Right forelimb (tissue), 1 donor: Measurements from ENCODE around the gene CA11.

Source experiments
- DNase-seq: peaks from one replicate; pipeline ENCODE4 v3.0.0-alpha.2; 2018

Gene CA11

DNA sequence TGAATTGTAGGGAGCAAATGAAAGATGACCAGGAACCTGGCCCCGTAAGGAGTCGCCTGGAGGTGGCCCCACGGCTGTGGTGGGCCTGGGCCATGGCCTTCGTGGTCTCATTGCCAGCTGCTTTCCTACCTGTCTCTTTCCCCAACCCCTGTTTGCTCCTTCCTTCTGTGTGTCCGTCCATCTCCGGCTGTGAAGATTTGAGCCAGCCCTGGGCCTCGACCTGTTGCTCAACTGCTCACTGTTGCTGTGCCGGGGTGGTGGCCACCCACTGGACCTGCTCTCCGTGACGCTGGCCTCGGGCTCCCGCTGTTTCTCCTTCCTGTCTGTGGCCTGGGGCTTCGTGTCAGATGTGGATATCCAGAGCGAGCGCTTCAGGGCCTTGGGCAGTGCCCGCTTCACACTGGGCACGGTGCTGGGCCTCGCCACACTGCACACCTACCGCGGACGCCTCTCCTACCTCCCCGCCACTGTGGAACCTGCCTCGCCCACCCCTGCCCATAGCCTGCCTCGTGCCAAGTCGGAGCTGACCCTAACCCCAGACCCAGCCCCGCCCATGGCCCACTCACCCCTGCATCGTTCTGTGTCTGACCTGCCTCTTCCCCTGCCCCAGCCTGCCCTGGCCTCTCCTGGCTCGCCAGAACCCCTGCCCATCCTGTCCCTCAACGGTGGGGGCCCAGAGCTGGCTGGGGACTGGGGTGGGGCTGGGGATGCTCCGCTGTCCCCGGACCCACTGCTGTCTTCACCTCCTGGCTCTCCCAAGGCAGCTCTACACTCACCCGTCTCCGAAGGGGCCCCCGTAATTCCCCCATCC is 17.3 kb downstream of the CA11 start:
- DNase-seq: peak; percentile 42

DNA sequence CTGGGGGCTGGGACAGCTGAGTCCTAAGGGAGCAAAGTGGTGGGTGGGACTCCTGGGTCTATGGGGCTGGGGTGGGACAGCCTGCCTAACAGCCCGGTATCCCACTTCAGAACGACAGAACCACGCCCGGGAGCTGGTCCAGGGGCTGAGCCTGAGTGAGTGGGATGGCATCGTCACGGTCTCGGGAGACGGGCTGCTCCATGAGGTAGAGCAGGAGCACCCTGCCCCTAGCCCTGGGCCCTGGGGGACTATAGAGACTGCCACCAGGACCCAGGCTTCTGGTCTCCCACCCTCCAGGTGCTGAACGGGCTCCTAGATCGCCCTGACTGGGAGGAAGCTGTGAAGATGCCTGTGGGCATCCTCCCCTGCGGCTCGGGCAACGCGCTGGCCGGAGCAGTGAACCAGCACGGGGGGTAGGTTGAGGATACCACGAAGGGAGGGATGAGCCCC is 18.1 kb downstream of the CA11 start:
- DNase-seq: peak; percentile 42

DNA sequence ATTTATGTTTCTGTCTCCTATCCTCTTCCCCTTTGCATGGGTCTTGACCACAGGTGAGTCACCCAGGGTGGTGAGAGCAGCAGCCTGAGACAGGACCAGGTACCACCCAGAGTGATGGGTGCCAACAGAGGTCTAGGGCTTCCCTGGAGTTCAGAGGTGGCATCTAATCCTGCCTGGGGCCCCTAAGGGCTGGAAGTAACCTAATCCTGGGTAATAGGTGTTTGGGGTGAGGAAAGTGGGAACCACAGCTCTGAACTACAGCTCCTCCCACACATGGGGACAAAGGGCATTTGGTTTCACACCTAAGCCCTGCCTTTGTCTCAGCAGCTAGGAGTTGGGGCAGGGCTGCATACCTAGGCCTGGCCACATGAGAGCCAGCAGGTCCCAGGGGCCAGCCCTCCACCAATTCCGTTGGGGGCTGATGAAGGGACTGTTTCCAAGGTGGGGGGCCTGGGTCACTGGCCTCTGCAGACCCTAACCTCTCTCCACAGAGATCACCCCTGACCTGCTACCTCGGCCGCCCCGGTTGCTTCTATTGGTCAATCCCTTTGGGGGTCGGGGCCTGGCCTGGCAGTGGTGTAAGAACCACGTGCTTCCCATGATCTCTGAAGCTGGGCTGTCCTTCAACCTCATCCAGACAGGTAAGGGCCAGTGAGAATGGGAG is 18.7 kb downstream of the CA11 start:
- no peak for DNase-seq

DNA sequence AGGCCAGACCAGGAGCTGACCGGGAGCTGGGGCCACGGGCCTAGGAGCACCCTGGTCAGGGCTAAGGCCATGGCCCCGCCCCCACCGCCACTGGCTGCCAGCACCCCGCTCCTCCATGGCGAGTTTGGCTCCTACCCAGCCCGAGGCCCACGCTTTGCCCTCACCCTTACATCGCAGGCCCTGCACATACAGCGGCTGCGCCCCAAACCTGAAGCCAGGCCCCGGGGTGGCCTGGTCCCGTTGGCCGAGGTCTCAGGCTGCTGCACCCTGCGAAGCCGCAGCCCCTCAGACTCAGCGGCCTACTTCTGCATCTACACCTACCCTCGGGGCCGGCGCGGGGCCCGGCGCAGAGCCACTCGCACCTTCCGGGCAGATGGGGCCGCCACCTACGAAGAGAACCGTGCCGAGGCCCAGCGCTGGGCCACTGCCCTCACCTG is 20.1 kb downstream of the CA11 start:
- DNase-seq: peak; percentile 42

DNA sequence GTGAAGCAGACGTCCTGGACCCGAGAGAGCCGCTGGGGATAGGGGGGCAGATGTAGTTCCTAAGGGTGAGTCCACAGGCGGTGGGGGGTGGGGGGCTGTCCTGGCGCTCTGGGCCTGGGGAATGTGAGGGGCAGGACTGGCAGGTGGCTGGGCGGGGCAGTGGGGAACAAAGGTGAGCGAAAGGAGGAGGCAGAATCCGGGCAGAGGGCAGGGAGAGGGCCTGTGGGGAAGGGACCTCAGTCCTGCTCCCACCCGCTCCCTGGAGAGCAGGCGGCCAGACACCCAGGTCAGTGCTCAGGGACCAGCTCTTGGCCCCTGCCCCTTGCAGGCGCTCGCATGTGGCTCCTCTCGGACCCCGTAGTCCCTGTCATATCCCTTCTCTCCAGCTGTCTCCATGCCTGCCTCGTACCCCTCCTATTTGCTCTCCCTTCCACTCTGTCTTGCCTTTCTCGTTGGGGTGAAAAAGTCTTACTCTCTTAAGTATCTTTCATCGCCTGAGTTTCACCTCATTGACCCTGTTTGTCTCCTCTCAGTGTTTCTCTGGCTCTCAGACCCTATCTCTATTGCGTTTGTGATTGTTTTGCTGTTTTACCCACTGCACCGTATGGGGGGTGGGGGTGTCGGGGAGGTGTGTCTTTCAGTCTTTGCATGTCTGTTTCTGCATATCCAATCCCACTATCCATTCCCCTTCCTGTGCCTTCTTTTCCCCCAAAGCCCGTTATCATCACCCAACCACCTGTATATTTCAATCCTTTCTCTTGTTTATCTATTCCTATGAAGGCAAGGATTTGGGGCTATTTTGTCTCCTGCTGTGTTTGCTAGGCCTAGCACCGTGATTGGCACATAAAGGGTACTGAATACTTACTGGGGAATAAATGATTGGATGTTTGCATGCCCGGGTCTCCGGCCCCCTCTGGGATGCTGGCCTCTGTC is 20.9 kb downstream of the CA11 start:
- DNase-seq: peak; percentile 28

DNA sequence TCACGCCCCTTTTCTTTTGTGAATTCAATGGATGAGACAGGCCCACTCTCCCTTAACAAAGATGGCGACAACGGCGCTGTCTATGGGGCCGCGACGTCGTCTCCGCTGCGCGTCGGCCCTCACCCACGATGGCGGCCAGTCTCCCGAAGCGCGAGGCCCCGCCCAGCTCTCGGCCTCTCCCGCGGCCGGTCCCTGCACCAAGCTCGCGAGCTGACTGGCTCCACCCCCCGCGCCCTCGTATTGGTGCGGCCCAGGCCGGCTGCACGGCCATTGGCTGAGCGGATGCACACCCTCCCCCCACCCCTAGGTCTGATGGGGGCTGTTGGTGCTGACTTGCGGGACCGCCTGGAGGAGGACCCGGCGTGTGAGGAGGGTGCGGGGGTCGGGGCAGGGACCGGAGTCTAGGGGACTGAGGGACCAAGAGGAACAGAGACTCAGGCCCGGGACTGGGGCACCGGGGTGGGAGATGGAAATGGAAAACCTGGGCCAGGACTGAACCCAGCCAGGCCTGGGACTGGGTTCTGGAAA is 21.9 kb downstream of the CA11 start:
- peak; percentile 98 for DNase-seq

DNA sequence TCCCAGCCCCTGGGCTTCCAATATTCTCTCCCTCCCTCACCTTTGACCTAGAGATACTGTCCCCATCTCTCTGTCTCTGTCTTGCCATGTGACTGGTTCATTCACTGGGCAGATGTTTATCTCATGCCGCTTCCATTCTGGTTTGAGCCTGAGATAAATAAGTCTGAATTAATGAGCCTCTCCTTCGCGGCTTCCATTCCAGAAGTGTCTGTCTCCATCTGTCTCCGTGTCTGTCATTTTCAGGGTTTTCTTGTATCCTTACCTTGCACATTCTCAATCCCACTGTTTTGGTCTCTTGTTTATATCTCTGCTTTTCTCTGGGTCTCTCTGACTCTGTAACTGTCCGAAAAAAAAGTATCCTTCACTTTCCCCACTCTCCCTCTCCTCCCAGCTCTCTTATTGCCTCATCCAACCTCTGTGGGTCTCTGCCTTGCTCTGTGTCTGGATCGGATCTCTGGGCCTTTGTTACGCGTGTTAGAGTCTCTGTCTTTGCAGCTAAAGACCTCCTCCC is 22.4 kb downstream of the CA11 start:
- no peak for DNase-seq

DNA sequence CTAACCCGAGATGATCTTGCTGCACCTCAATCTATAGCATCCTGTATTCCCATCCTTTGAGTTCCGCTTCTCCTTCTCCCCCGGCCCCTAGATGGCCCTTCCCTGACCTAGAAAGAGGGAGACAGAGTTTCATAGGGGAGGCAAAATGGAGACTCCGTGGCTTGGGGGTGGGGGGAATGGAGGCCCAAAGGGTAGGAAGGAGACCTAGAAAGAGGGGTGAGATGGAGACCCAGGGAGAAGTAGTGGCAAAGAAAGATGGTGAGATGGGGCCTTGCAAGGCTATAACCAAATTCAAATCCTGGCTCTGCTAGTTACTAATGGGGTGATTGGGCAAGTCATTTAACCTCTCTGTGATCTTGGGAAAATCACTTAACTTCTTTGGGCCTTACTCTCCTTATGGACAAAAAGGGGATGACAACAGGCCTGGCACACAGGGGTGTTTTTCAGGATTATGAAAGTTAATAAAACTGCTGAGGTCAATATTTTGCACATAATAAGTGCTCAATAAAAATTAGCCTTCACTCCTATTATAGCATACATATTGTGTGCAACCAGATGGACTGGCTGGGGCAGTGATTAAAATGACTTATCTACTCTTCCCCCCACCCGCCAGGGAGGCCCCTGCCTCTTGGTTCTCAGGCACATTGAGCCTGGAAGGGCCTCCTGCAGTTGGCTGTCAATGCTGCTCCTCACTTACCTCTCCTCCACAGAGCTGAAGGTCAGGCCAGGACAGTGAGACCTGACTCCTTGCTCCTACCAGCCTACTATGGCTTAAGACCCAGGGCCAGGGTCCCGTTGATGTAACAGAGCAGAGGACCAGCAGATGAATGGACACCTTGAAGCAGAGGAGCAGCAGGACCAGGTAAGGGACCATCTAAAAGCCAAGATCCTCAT is 26.0 kb downstream of the CA11 start:
- peak; percentile 43 for DNase-seq

DNA sequence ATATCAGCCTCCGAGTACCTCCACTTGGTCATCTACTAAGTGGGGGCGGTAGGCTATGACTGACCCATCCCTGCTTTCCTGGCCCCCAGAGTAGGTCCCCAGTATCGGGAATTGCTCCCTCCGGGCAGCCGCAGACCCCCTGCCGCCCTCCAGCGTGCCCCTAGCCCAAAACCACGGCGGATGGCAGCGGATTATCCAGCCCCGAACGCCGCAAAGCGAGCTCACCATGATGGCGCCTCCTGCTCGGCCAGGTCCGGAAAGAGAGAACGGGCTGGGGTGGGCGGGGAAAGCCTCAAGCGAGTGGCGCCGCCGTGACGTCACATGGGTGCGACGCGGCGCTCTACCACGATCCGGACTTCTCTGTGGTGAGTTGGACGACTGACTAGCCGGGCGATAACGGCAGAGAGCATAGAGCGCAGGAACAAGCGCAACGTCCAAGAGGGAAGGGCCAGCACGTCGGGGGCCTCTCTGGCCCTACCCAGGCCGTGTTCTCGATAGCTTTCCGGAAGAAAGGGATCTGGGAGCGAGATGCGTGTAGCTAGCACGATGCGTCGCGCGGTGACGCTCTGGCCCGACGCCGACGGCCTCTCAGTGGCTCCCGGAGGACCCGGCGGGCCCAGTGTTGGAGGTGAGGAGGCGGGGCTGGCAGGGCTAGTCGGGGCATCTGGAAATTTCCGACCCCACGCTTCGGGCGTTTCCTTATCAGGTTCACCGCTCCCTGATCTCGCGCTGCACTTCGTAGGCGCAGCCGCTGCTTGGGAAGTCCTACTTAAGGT is 26.9 kb downstream of the CA11 start, which contains the start of the genes RPL18 and SPHK2:
Gene RPL18 (minus strand): TSS at position 263 of the 776 bp plus-strand sequence. CDS start 35 bp downstream, at position 228.
Gene SPHK2 (plus strand): TSS at position 591 of the 776 bp plus-strand sequence. CDS start 1,009 bp downstream, outside the sequence.
- peak; percentile 99 for DNase-seq

DNA sequence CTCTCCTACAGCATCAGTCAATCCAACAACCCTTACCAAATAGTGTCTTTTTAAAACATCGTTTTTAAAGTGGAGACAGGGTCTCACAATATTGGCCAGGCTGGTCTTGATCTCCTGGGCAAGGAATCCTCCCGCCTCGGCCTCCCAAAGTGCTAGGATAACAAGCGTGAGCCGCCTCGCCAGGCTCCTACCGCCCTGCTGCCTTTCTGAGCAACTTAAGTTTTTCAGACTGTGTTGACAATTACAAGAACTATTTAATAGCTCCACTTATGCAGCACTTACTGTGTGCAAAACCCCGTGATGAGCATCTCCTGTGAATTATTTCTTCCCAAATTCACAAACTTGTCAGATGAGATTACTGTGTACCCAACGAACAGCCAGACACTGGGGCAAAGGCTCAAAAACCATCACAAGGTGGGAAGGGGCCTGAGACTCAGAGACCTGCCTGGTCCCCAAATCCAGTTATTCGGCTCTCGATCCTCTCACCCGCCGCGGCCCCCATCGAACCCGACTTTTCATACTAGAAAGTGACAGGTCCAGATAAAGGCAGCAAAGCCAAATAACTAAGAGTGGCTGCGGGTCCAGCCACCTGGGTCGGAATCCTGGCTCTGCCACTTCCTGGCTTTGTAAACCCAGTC is 27.6 kb downstream of the CA11 start:
- DNase-seq: no peak

DNA sequence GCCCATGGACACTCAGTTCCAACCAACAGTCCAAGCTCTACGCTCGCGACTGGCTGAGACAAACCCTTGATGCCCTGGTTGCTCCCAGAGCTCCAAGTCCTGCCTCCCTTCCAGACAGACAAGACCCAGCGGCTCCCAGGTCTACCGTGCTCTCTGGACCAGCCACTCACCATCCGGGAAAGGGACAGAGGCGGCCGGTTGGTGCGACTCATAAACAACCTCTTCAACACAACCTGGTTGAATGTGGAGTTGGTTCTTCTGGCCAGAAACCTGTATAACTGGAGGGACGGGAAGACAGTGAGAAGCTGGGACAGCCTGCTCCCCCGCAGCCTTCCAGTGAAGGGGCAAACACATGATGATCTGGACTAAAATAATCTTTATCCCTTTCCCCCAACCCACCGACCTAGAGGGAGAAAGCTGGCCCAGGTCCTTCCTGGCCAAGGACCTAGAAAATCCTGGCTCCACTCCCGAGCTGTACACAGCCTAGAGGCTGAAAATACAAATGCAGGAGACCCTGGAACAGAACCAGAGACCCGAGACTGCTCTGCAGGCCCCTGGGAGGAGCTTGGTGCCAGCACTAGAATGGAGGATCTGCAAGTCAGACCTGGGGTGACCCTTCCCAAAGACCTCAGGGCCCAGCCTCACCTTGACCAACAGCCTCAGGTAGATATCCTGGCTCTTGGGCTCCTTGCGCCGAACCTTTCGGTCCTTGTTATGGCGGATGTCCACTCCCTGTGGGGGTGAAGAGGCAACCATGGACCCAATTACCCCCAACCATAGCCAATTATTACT is 28.6 kb downstream of the CA11 start:
- DNase-seq: no peak

DNA sequence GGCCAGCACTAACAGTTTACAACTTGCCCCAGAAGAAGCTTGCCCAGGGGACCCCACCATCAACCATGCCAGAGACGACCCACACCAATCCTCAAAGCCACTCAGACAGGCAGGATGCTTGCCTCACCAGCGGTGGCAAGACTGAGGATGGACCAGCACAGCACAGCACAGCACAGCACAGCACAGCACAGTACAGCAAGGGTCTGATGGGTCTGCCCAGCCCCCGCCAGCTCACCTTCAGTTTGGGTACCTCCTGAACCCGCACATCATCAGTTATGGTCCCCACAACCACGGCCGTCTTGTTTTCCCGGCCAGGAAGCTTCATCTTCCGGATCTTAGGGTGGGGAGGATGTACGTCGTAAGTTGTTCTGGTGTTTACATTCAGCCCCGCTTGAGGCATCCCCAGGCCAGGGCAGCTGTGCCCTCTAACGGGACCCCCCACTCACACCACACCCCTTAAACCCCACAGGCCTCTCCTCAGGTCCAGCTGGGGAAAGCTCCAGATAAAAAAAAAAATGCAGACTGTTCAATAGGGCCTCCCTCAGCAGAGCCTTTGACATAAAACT is 29.4 kb downstream of the CA11 start:
- DNase-seq: no peak

DNA sequence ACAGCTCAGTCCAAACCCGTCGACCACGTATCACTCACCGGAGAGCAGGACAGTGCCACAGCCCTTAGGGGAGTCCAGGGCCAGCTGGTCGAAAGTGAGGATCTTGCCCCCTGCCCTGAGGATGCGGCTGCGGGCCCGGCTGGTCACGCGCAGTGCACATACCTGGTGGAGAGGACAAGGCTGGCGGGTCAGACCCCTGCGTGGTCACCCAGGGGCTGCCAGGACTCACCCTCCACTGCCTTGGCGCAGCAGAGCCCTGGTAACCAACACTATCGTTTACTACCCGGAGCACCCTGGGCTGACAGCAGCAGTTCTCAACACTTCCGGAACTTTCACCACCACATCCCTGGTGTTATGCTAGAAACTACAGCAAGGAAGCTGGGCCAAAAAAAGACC is 29.9 kb downstream of the CA11 start:
- DNase-seq: no peak

DNA sequence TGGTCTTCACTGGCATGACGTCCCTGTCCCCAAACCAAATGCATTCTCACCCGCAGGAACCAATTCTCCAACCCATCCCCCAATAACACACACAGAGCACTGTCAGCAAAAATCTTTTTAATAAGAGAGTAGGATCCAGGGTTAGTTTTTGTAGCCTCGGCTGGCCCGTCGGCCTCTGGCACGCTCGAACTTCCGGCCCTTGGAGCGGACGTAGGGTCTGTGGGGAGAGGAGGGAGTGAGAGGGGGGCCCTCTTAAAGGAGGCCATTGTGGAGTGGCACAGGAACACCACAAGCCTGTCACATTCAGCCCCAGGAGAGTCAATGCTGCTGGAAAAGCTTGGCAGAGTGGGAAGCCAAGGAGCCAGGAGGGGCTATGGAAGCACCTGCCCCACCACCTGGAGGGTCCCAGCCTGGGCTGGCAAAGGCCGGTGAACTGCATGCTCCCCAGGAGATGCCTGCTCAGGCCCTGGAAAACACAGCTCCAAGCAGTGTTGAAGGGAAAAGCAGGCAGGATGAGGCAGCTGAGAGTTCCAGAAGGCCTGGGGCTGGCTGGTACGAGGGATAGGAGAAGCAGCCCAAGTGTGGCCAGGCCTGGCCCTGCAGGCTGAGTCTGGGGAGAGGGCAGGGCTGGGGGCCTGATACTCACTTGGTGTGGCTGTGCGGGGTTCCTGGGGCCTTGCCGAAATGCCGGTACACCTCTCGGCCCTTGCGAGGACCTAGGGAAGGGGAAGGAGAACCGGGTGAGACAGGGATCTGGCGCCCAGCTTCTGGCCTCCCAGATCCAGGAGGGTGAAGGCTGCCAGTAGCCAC is 30.6 kb downstream of the CA11 start:
- DNase-seq: no peak

DNA sequence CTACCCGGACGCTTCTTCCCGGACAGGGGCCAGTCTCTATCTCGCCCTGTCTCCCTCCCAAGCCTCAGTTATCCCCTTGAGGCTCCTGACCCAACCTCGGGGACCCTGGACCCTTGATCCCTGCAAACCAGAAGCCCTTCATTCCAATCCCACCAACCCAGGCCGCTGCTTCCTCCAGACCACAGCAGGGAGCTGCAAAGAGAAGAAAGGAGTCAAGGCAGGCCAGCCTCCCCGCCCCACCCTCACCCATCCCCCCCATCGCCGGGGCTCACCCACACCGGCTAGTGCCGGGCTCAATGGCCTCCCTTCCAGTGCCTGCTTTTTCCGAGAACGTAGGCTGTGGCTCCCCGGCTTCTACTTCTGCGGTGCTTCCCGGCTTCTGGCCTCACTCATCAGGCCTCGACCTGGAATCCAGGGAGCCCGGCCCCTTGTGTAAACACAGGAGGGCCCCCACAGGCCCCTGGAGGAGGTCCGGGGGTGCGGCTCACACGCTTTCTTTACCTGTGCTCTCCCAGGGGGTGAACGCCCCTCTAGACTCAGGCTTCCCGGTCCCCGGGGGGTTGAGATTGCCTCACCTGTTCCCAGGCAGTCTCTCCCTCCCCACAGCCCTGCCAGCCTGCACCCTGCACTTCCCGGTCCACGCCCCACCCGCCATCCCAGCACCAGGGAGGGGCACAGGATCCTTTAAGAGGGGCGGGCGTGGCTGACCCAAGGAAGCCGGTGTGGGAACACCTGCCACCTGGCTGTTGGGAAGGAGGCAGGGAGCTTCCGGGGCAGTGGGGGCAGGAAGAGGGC is 31.4 kb downstream of the CA11 start, which contains the start of gene FAM83E:
Gene FAM83E (minus strand): TSS at position 641 of the 795 bp plus-strand sequence. CDS start 1,704 bp downstream, outside the sequence.
- no peak for DNase-seq

DNA sequence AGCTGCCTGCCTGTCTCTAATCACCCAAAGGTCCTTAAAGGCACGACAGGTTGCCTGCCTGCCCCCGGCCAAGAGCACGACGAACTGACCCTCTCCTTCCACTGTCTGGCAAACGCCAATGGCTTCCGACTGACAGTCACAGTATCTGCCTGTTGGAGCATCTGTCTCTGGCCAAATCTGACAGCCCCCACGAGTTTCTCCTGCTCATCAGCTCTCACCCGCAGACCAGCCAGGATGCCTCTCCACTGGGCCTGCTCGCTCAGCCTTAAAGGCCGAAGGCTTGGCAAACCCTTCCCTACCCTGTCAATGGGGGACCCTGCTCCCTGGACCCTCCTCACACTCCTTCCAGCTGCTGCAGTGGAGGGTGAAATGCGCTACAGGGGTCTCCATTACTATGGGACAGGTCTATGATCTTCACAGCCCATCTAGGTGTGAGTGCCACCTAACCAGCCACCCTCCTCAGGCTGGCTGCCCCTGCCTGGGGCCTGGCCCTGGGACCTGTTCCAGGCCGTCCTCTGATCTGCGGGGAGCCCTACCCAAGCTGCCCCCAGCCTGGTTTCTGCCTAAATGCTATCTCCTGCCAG is 32.0 kb downstream of the CA11 start:
- no peak for DNase-seq
